Right atrium auricular region (tissue), 2 donors: ENCODE measurements around the gene SLAMF8. TPM values are rescaled to one million over a fixed set of nuclear protein-coding genes. Genes with fewer than 3 reads are reported as not detected.

Experiments used
- DNase-seq: peaks from one replicate; pipeline ENCODE4 v3.0.0-alpha.2; 2019; ENCODE audit warnings: low spot score
- H3K27ac ChIP-seq, 2 donors: fragments of 200-600 bp; sonication (generic); 1 replicate in 1 of 2; 2 replicates in 1 of 2; pipeline ENCODE4 v1.5.1; 2016 to 2019
- H3K27me3 ChIP-seq, 2 donors: fragments of 200-600 bp; sonication (generic); one replicate each; pipeline versions ENCODE4 v1.5.1 to v1.6.0; 2017 to 2019
- H3K36me3 ChIP-seq: fragments of 200-600 bp; sonication (generic); one replicate; pipeline ENCODE4 v1.5.1; 2016
- H3K4me1 ChIP-seq, 2 donors: fragments of 200-600 bp; sonication (generic); one replicate each; pipeline versions ENCODE4 v1.5.1 to v1.6.0; 2017 to 2019
- H3K4me3 ChIP-seq, 2 donors: fragments of 200-600 bp; sonication (generic); 1 replicate in 1 of 2; 2 replicates in 1 of 2; pipeline ENCODE4 v1.5.1; 2017 to 2019; ENCODE audit warnings: mild to moderate bottlenecking in 1 of 2, moderate library complexity in 1 of 2
- H3K9me3 ChIP-seq, 2 donors: fragments of 200-600 bp; sonication (generic); one replicate each; pipeline ENCODE4 v1.5.1; 2019
- CTCF ChIP-seq, 2 donors: fragments of 200-600 bp; sonication (generic); IDR thresholded peaks; one replicate each; pipeline ENCODE4 v1.5.1; 2019; ENCODE audit warnings: antibody characterized with exemption in 2 of 2
- total RNA-seq, 2 donors: library from RNA; depleted of rRNA; stranded (reverse); fragments of >200 nt; gene quantifications; one replicate each; pipeline ENCODE4 v1.1.0, GENCODE V29; 2016

Gene SLAMF8
- total RNA-seq, 2 donors from 2014 or later: 1.0 to 4.2 TPM

GRCh38 chr1:159882527-159882862 lies 55.8 kb downstream of the SLAMF8 start:
- Histone ChIP-seq H3K4me1 (peaks cover 0 to 7% of the 10 kb centered on the region in 2 donors), H3K36me3 (no peaks in the 10 kb centered on the region), H3K27ac (no peak overlapping the region), H3K9me3 (no peaks in the 10 kb centered on the region), H3K4me3 (no peak overlapping the region), H3K27me3 (no peaks in the 10 kb centered on the region)
- DNase-seq: no peak
- no peak for TF ChIP-seq CTCF (IDR thresholded peaks at IDR 0.05)

- Histone ChIP-seq H3K4me3 (no peak overlapping the region), H3K4me1 (peaks cover 0 to 7% of the 10 kb centered on the region in 2 donors), H3K9me3 (no peaks in the 10 kb centered on the region), H3K27ac (no peak overlapping the region), H3K27me3 (no peaks in the 10 kb centered on the region), H3K36me3 (no peaks in the 10 kb centered on the region)
- TF ChIP-seq CTCF (IDR thresholded peaks at IDR 0.05): no peak
- DNase-seq: no peak
These were observed 56.5 kb downstream of the SLAMF8 start for GRCh38 chr1:159883134-159883533.

GRCh38 chr1:159884296-159884695 lies 57.6 kb downstream of the SLAMF8 start:
- H3K4me3 ChIP-seq: no peak overlapping the region
- H3K36me3 ChIP-seq: no peaks in the 10 kb centered on the region
- H3K27me3 ChIP-seq: no peaks in the 10 kb centered on the region
- H3K9me3 ChIP-seq: no peaks in the 10 kb centered on the region
- TF ChIP-seq CTCF (IDR thresholded peaks at IDR 0.05): no peak
- H3K27ac ChIP-seq: no peak overlapping the region
- H3K4me1 ChIP-seq: peaks cover 0 to 9% of the 10 kb centered on the region in 2 donors
- no peak for DNase-seq

Other genes with a start within 250 kb of the SLAMF8 start
- not detected for gene APCS, start 239.0 kb upstream of the SLAMF8 start, total RNA-seq
- not detected for gene CRP, start 112.3 kb upstream of the SLAMF8 start, total RNA-seq
- gene DUSP23, start 45.9 kb upstream of the SLAMF8 start, total RNA-seq: 10 to 100 TPM; 42.9 to 58.8 TPM
- under 1 TPM in 1 of 2 donors, not detected in 1; 0.24 TPM for gene FCRL6, start 24.5 kb upstream of the SLAMF8 start, total RNA-seq
- gene VSIG8, start 35.8 kb downstream of the SLAMF8 start, total RNA-seq: not detected
- 1 to 10 TPM in 1 of 2 donors, under 1 TPM in 1; 0.86 to 1.3 TPM for gene CFAP45, start 73.3 kb downstream of the SLAMF8 start, total RNA-seq
- 100 to 1,000 TPM; 124 to 235 TPM for gene TAGLN2, start 98.6 kb downstream of the SLAMF8 start, total RNA-seq
- gene IGSF9, start 118.7 kb downstream of the SLAMF8 start, total RNA-seq: 1 to 10 TPM; 2.0 to 5.4 TPM
- not detected for gene SLAMF9, start 127.4 kb downstream of the SLAMF8 start, total RNA-seq
- 1 to 10 TPM; 2.4 to 3.2 TPM for gene PIGM, start 205.1 kb downstream of the SLAMF8 start, total RNA-seq
- under 1 TPM in 1 of 2 donors, not detected in 1; 0.20 TPM for gene KCNJ10, start 243.3 kb downstream of the SLAMF8 start, total RNA-seq